ENCODE measurements around the gene GPR78.

The GPR78 gene

DNA sequence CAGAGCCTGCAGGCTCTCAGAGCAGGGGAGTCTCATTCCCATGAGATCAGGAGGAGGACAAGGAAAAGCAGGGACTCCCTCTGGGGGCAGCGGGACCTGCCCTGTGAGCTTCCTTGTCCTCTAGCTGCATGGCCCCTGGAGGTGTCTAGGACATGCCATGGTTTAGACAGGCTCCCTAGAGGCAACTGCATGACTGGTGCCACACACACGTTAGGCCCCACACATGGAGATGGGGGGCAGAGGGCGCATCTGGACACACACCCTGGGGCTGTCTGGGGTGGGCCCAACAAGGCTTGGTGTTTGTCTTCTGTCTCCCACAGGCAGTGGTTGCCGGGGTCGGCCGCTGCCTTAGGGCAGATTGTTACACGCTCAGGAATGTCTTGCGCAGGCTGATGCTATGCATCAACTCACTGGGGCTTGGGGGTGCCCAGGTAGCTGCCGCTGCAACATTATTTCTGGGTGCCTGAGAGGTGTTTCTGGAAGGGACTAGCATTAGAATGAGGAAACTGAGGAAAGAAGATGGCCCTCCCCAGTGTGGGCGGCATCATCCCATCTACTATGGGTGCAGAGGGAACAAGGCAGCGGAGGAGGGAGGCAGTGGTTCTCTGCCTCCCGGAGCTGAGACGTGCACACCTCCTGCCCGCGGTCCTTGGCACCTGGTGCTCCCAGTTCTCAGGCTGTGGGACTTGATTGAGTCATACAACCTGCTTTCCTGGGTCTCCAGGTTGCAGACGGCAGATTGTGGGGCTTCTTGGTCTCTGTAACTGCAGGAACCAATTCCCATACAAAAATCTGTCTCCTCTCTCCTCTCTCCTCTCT is 32.1 kb upstream of the GPR78 start:
- Mint-ChIP-seq H3K27ac (no peak overlapping the region), H3K4me1 (no peaks in the 10 kb centered on the region), H3K27me3 (ENCODE audit: low read depth, poor library complexity) (peaks cover 36% of the 10 kb centered on the region), H3K4me3 (no peak overlapping the region), H3K36me3 (ENCODE audit: low read depth) (no peaks in the 10 kb centered on the region), H3K9me3 (no peaks in the 10 kb centered on the region)
- TF ChIP-seq, protein P1, sequence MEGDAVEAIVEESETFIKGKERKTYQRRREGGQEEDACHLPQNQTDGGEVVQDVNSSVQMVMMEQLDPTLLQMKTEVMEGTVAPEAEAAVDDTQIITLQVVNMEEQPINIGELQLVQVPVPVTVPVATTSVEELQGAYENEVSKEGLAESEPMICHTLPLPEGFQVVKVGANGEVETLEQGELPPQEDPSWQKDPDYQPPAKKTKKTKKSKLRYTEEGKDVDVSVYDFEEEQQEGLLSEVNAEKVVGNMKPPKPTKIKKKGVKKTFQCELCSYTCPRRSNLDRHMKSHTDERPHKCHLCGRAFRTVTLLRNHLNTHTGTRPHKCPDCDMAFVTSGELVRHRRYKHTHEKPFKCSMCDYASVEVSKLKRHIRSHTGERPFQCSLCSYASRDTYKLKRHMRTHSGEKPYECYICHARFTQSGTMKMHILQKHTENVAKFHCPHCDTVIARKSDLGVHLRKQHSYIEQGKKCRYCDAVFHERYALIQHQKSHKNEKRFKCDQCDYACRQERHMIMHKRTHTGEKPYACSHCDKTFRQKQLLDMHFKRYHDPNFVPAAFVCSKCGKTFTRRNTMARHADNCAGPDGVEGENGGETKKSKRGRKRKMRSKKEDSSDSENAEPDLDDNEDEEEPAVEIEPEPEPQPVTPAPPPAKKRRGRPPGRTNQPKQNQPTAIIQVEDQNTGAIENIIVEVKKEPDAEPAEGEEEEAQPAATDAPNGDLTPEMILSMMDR (IDR thresholded peaks at IDR 0.05) = no peak
- no peak for DNase-seq

GRCh38 chr4:8548731-8549351 is 31.4 kb upstream of the GPR78 start:
- H3K27ac Mint-ChIP-seq = no peak overlapping the region
- H3K9me3 Mint-ChIP-seq = no peaks in the 10 kb centered on the region
- TF ChIP-seq, protein P1 (IDR thresholded peaks at IDR 0.05) = no peak
- no peaks in the 10 kb centered on the region for H3K4me1 Mint-ChIP-seq
- DNase-seq = no peak
- peaks cover 40% of the 10 kb centered on the region for H3K27me3 Mint-ChIP-seq (ENCODE audit: low read depth, poor library complexity)
- H3K4me3 Mint-ChIP-seq = no peak overlapping the region
- H3K36me3 Mint-ChIP-seq (ENCODE audit: low read depth) = no peaks in the 10 kb centered on the region

- Mint-ChIP-seq H3K27ac (peak overlapping the region; percentile 96), H3K4me3 (no peak overlapping the region), H3K9me3 (no peaks in the 10 kb centered on the region), H3K36me3 (ENCODE audit: low read depth) (no peaks in the 10 kb centered on the region), H3K4me1 (no peaks in the 10 kb centered on the region), H3K27me3 (ENCODE audit: low read depth, poor library complexity) (peaks cover 43% of the 10 kb centered on the region)
- TF ChIP-seq, protein P1 (IDR thresholded peaks at IDR 0.05) = no peak
- DNase-seq = no peak
Observed at GRCh38 chr4:8549352-8549931, 30.8 kb upstream of the GPR78 start.

DNA sequence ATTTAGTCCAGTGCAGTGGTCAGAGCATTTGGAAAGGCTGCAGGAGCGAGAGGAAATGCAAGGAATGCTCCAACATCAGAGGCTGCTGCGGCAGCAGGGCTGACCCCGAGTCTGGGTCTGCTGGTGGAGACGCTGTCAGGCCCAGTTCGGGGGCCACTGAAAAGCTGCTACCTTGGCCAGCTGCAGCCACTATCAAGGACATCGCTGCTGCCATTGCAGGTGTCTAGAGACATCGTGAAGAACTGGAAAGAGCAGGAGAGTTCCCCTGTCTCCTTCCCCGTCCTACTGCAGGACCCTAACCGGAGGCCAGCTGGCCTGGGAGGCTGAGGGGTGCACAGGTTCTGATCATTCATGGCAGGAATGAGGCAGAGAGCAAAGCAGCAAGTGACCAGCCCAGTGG is 29.5 kb upstream of the GPR78 start:
- no peaks in the 10 kb centered on the region for H3K4me1 Mint-ChIP-seq
- TF ChIP-seq, protein P1 (IDR thresholded peaks at IDR 0.05) = no peak
- no peak overlapping the region for H3K4me3 Mint-ChIP-seq
- no peaks in the 10 kb centered on the region for H3K36me3 Mint-ChIP-seq (ENCODE audit: low read depth)
- peaks cover 38% of the 10 kb centered on the region for H3K27me3 Mint-ChIP-seq (ENCODE audit: low read depth, poor library complexity)
- H3K9me3 Mint-ChIP-seq = no peaks in the 10 kb centered on the region
- no peak overlapping the region for H3K27ac Mint-ChIP-seq
- DNase-seq = no peak

DNA sequence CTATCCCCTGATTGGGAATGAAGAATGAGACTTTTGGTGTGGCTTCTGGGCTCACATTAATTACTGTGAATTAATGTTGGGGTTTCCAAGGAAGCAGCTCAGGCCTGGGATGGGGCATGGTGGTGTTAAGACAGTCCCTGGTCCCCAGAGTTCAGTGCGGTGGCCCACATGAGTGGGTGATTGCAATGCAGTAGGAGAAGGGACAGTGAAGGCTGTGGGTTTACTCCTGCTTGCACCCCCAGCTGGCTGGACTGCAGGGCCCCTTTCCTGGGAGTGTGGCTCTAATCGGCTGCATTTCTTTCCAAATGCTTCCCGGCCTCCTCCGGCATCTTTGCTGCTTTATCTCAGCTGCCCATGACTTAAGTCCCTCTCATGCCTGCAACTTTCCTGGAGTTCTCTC is 28.2 kb upstream of the GPR78 start:
- Mint-ChIP-seq H3K27ac (no peak overlapping the region), H3K27me3 (ENCODE audit: low read depth, poor library complexity) (peaks cover 33% of the 10 kb centered on the region)

More for the DNA sequence above, 28.2 kb upstream of the GPR78 start:
- DNase-seq = no peak
- TF ChIP-seq, protein P1 (IDR thresholded peaks at IDR 0.05) = no peak
- H3K9me3 Mint-ChIP-seq = no peaks in the 10 kb centered on the region
- no peak overlapping the region for H3K4me3 Mint-ChIP-seq
- no peaks in the 10 kb centered on the region for H3K36me3 Mint-ChIP-seq (ENCODE audit: low read depth)
- no peaks in the 10 kb centered on the region for H3K4me1 Mint-ChIP-seq
